Small intestine (tissue), 7 donors: Measurements from ENCODE around the gene C2orf92. TPM values are rescaled to one million over a fixed set of nuclear protein-coding genes. Genes with fewer than 3 reads are reported as not detected.
"Not testable (repeated sequence)": the region's sequence is repeated elsewhere in the genome, so short reads cannot be mapped to it uniquely, and the experiment has no call there.

ENCODE experiments used
- DNase-seq, 2 donors: peaks; one replicate each; pipeline versions ENCODE4 v3.0.0 to v3.0.0-alpha.2; 2013
- FAIRE-seq: peaks from 2 replicates; lab custom pipeline; 2012; peaks lifted over from hg19 to GRCh38; lab: Jason Lieb, UNC
- H3K27ac ChIP-seq, 3 donors: one replicate each; pipeline ENCODE4 v1.5.1; 2013; ENCODE audit warnings: low read length in 2 of 3, mild to moderate bottlenecking in 2 of 3, control low read depth in 1 of 3, inconsistent platforms in 1 of 3, low read depth in 1 of 3, moderate library complexity in 1 of 3
- H3K27me3 ChIP-seq, 3 donors: one replicate each; pipeline ENCODE4 v1.6.1; 2013; ENCODE audit warnings: low read length in 3 of 3, inconsistent platforms in 1 of 3; ENCODE audit not compliant: control insufficient read depth in 3 of 3, insufficient read depth in 3 of 3
- H3K36me3 ChIP-seq, 3 donors: one replicate each; pipeline ENCODE4 v1.6.1; 2013; ENCODE audit warnings: low read length in 3 of 3, inconsistent platforms in 1 of 3, low read depth in 1 of 3, mild to moderate bottlenecking in 1 of 3, moderate library complexity in 1 of 3; ENCODE audit not compliant: control insufficient read depth in 3 of 3, insufficient read depth in 2 of 3
- H3K4me1 ChIP-seq, 3 donors: one replicate each; pipeline ENCODE4 v1.6.1; 2013; ENCODE audit warnings: low read length in 2 of 3, inconsistent platforms in 1 of 3, low read depth in 1 of 3, mild to moderate bottlenecking in 1 of 3, moderate library complexity in 1 of 3; ENCODE audit not compliant: control insufficient read depth in 3 of 3, insufficient read depth in 2 of 3
- H3K4me3 ChIP-seq, 3 donors: one replicate each; pipeline ENCODE4 v1.5.1; 2013; ENCODE audit warnings: low read length in 3 of 3, control low read depth in 1 of 3, inconsistent platforms in 1 of 3, low read depth in 1 of 3, mild to moderate bottlenecking in 1 of 3, moderate library complexity in 1 of 3
- H3K9me3 ChIP-seq, 2 donors: one replicate each; pipeline ENCODE4 v1.6.1; 2013; ENCODE audit warnings: low read depth in 1 of 2, low read length in 1 of 2; ENCODE audit not compliant: control insufficient read depth in 2 of 2, insufficient read depth in 1 of 2
- WGBS, 3 donors: extraction: QIAGEN DNeasy Blood & Tissue Kit; methylation state at CpG; one replicate each; pipeline ENCODE4 v1.1.7; 2013; 5-methylcytosine and 5-hydroxymethylcytosine counted together
- polyA plus RNA-seq, 4 donors: library from polyadenylated mRNA; stranded (reverse) in 3 of 4; unstranded in 1 of 4; fragments of 200-250 nt in 3 of 4; fragments of 120-200 nt in 1 of 4; gene quantifications; one replicate each; pipeline versions ENCODE4 v1.2.1 to v1.2.3, GENCODE V29; 2013
- donor health status: healthy with polysubstance abuse.
- donor health status: control.
- donor health status: control.
- donor health status: Bipolar disorder and iron deficiency.
- donor health status: healthy.

Gene C2orf92
- polyA plus RNA-seq, 4 donors: 1.4 to 16.7 (median 11.1) TPM

GRCh38 chr2:97662386-97662894, 7.1 kb upstream of the C2orf92 start:
- WGBS, 3 donors: 33 to 40% (median 34%) methylated on average over 12 of the region's 12 CpGs
- FAIRE-seq: no peak
- peak overlapping the region in 2 of 3 donors; percentile 58 to 97 for H3K4me3 ChIP-seq
- no peaks in the 10 kb centered on the region for H3K9me3 ChIP-seq
- no peaks in the 10 kb centered on the region for H3K27me3 ChIP-seq
- H3K36me3 ChIP-seq: peaks cover 0 to 44% (median 3%) of the 10 kb centered on the region in 3 donors
- peak overlapping the region; percentile 28 to 99 (median 91) for H3K27ac ChIP-seq
- peak in 1 of 2 donors; percentile 54 for DNase-seq
- peaks cover 7 to 8% (median 7%) of the 10 kb centered on the region in 3 donors for H3K4me1 ChIP-seq

DNA sequence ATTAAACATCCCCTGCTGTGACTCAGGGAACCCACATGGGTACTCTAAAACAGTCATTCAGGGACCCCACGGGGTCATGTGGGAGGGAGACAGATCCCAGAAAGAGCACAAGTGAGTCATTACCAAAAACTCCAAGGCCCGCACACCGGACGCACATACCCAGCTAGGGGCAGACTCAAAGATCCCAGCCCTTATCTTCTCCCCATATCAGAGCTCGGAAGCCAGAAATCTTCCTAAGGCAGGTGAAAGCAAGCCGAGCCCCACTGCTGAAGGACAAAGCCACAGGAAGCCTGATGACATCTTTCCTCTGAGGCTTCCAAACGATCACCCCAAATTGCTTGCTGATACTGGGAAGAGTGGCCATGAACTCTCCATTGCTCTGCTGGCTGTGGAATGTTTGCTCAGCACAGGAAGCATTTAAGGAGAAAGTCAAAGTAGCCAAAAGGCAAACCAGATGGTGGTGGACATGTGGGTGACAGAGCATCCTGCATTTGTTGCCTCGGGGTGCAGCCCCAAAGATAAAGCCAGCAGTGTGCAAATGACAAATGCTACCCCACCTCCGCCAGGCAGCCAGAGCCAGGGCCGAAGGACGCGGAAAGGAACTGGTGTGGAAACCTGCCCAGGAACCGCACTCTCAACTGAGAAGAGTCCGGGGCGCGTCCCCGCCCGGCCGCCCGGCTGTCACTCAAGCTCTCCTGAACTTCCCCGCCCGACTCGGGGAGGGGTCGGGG, 6.5 kb upstream of the C2orf92 start:
- 0 to 1% (median 0%) methylated on average over 23 to 24 of the region's 24 CpGs for WGBS, 3 donors
- Histone ChIP-seq H3K9me3 (no peaks in the 10 kb centered on the region), H3K27me3 (no peaks in the 10 kb centered on the region), H3K4me3 (peak overlapping the region; percentile 58 to 97 (median 82)), H3K36me3 (peaks cover 0 to 38% (median 3%) of the 10 kb centered on the region in 3 donors), H3K4me1 (peaks cover 7 to 8% (median 7%) of the 10 kb centered on the region in 3 donors), H3K27ac (peak overlapping the region; percentile 91 to 99 (median 97))
- DNase-seq (peak; percentile 86 to 89), FAIRE-seq (no peak)

DNA sequence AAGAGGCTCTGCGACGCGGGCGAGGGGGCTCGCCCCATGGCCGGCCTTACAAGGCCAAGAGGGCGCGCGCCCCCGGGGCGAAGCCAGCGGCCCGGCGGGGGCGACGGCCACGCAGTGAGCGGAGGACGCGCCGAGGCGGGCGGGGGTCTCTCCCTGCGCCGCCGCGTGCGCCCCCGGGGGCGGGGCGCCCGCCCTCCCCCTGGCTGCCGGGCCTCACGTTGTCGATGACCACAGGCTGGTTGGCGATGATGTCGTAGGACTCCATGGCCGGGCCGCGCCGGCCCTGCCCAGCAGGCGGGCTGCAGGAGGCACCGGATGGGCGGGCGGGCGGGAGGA, 5.9 kb upstream of the C2orf92 start:
- peak overlapping the region; percentile 91 to 99 (median 97) for H3K27ac ChIP-seq
- 0 to 1% (median 1%) methylated on average over 1 to 46 of the region's 46 CpGs for WGBS, 3 donors
- no peaks in the 10 kb centered on the region for H3K27me3 ChIP-seq
- no peaks in the 10 kb centered on the region for H3K9me3 ChIP-seq
- DNase-seq (no peak), FAIRE-seq (no peak)
- H3K4me3 ChIP-seq: peak overlapping the region; percentile 58 to 97 (median 82)
- H3K4me1 ChIP-seq: peaks cover 7 to 8% (median 7%) of the 10 kb centered on the region in 3 donors
- H3K36me3 ChIP-seq: peaks cover 0 to 35% (median 3%) of the 10 kb centered on the region in 3 donors

DNA sequence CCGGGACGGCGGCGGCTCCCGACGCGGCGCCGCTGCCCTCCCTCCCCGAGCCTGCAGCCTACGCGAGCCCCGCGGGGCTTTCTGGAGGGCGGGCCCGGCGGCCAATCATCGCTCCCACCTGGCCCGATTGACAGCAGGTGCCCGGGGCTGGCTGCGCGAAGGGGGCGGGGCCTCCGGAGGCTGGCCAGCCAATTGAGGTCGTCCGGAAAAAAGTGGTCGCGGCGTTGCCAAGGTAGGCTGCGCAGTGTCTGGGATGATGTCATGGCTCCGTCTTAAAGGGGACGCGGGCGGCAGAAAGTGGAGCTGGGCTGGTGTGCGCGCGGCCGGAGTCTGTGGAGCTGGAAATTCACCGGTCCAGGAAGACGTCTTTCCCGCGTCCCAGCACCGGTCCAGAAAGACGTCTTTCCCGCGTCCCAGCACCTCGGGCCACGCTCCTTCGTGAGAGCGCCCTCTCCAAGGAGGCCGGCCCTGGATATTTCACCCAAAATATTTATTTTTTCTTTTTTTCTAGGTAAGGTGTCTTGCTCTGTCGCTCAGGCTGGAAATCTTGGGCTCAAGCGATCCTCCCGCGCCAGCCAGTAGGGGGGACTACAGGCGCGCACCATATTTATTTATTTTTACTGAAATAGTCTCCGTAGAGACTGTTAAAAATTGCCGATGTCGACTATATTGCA, 5.4 kb upstream of the C2orf92 start, which contains the start of gene ACTR1B:
TSS of gene ACTR1B (minus strand) at position 83 of the 674 bp plus-strand sequence. CDS start 154 bp downstream, outside the sequence.
- Histone ChIP-seq H3K4me1 (peaks cover 7 to 8% (median 7%) of the 10 kb centered on the region in 3 donors), H3K27ac (peak within 1 kb of the TSS; percentile 93 to 99 (median 97)), H3K4me3 (peak within 1 kb of the TSS; percentile 58 to 97 (median 82)), H3K27me3 (no peaks in the 10 kb centered on the region), H3K36me3 (peaks cover 0 to 30% (median 2%) of the 10 kb centered on the region in 3 donors), H3K9me3 (no peaks in the 10 kb centered on the region)
- 0 to 1% (median 0%) methylated on average over 38 to 60 of the region's 60 CpGs for WGBS, 3 donors
- DNase-seq: peak; percentile 99
- no peak for FAIRE-seq

- no peak for FAIRE-seq
- peak overlapping the region; percentile 84 to 99 (median 93) for H3K27ac ChIP-seq
- DNase-seq: no peak
- H3K27me3 ChIP-seq: no peaks in the 10 kb centered on the region
- H3K4me3 ChIP-seq: peak overlapping the region; percentile 56 to 69 (median 58)
- 5 to 8% (median 7%) methylated on average over 21 of the region's 21 CpGs for WGBS, 3 donors
- peaks cover 0 to 25% (median 0%) of the 10 kb centered on the region in 3 donors for H3K36me3 ChIP-seq
- no peaks in the 10 kb centered on the region for H3K9me3 ChIP-seq
- H3K4me1 ChIP-seq: peaks cover 7 to 8% (median 7%) of the 10 kb centered on the region in 3 donors
Measured at GRCh38 chr2:97664636-97664970, 4.9 kb upstream of the C2orf92 start.

DNA sequence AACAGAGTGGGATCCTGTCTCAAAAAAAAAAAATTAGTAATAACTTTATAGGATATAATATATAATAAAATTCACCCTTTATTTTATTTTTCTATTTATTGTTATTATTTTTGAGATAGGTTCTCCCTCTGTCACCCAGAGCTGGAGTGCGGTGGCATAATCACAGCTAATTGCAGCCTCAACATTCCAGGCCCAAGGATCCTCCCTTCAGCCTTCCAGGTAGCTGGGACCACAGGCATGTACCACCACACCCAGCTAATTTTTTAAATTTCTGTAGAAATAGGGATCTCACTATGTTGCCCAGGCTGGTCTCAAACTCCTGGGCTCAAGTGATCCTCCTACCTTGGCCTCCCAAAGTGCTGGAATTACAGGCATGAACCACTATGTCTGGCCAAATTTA, 958 bp downstream of the C2orf92 start:
- Histone ChIP-seq H3K27ac (no peak overlapping the region), H3K9me3 (no peaks in the 10 kb centered on the region), H3K27me3 (no peaks in the 10 kb centered on the region), H3K4me3 (no peak overlapping the region), H3K36me3 (peaks cover 0 to 2% (median 0%) of the 10 kb centered on the region in 3 donors), H3K4me1 (peaks cover 0 to 4% (median 0%) of the 10 kb centered on the region in 3 donors)
- no peak for FAIRE-seq
- WGBS, 3 donors: 86 to 100% (median 97%) methylated on average over 1 of the region's 1 CpG
- no peak for DNase-seq

GRCh38 chr2:97671526-97671925, 2.0 kb downstream of the C2orf92 start:
- peaks cover 0 to 4% (median 0%) of the 10 kb centered on the region in 3 donors for H3K4me1 ChIP-seq
- no peak overlapping the region for H3K4me3 ChIP-seq
- 93 to 96% (median 96%) methylated on average over 7 of the region's 7 CpGs for WGBS, 3 donors
- no peak overlapping the region for H3K27ac ChIP-seq
- peaks cover 0 to 2% (median 0%) of the 10 kb centered on the region in 3 donors for H3K36me3 ChIP-seq
- FAIRE-seq (no peak), DNase-seq (no peak)
- no peaks in the 10 kb centered on the region for H3K9me3 ChIP-seq
- H3K27me3 ChIP-seq: no peaks in the 10 kb centered on the region

DNA sequence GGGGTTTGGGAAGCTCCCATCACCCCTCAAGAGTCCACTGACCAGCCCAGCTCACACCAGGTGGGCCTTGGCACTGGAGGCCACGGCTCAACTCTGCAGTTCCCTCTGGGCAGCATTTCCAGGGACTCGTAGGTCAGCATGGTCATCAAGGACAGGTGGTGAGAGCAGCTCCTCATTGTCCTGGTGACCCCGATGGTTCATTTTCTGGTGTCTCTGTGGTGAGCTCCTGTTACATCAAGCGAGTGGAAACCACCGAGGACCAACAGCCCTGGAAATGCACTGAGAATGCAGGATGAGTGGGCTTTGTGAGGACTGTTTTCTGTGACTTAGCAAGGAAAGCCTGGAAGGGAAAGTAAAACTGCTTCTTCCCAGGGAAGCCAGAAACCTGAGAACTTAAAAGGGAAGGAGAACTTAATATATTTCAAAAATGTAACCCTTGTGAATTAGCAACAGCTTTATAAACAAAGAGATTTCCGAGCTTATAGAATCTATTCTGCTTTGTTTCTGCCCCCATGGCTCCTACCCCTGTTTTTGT, 3.2 kb downstream of the C2orf92 start:
- H3K9me3 ChIP-seq, DNase-seq, FAIRE-seq, H3K4me3 ChIP-seq, H3K36me3 ChIP-seq, H3K4me1 ChIP-seq, H3K27me3 ChIP-seq, H3K27ac ChIP-seq: not testable (repeated sequence)
- 89 to 96% (median 96%) methylated on average over 4 to 6 of the region's 6 CpGs for WGBS, 3 donors
